ENCODE data around the gene CADM4.

The CADM4 gene

DNA sequence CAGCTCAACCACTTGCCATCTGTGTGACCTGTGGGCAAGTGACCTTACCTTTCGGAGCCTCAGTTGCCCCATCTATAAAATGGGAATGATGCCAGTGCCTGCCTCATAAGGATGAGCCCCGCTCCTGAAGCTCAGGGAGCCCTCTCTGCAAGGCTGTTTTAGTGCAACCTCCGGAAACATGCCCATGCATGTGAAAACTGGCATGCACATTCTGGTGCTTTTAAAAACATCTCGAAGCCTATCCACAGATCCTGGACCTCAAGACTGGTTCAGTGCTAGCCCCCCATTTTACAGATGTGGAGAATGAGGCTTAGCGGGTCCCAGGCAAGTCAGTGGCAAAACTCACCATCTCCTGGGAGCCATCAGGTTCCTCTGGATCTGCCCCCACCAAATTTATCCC, 5.6 kb downstream of the CADM4 start:
- no peak for DNase-seq (ENCODE audit: low spot score)

DNA sequence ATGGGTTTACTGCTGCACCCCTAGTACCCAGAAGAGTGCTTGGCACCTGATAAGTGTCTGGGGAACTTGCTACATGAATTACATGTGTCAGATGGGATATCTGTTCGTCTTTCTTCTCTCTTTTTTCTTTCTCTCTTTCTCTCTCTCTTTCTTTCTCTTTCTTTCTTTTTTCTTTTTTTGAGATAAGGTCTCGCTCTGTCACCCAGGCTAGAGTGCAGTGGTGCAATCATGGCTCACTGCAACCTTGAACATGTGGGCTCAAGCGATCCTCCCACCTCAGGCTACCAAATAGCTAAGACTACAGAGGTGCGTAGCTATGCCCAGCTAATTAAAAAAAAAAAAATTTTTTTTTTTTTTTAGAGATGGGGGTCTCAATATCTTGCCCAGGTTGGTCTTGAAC, 6.1 kb downstream of the CADM4 start:
- no peak for DNase-seq (ENCODE audit: low spot score)

- DNase-seq (ENCODE audit: low spot score): no peak
These were observed 8.2 kb downstream of the CADM4 start for GRCh38 chr19:43631491-43631890.

DNA sequence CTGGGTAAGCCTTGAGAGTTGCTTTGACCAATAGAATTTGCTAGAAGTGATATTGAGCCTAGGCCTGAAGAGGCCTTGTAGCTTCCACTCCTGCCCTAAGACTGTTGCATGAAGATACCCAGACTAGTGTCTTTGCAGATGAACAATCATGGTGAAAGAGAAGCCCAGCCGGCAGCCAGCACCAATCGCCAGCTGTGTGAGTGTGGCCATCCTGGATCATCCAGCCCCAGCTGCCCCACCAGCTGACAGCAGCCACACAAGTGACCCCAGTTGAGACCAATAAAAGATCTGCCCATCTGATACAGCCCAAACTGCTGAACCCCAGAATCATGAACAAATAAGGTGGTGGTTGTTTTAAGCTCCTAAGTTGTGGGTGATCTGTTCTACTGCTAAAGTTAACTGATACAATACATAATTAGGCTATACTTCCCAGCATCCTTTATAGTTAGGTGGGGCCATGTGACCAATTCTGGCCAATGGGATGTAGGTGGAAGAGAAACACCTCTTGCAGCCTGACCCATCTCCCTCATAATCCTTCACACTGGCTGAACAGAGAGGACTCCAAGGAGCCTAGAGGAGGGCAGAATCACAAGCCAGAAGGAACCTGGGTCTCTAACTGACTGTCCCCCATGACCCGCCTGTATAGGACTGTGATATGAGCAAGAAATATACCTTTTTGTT, 10.9 kb downstream of the CADM4 start:
- no peak for DNase-seq (ENCODE audit: low spot score)

DNA sequence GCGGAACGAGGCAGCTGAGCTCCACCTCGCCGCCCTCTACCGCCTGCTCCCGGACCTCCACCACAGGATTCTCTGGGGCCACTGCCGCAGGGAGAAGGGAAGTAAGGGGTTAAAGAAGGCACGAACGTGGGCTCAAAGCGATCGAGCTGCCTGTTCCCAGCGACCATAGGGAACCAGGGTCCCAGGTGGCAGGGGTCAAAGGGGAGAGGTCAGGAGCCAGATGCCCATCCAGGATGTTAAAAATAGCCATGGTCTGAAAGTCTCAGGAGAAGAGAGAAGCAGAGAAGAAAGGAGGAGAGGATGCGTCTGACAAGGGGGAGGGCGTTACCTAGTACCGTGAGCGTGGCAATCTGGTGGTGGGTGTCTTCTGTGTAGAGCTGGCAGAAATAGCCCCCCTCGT, 12.8 kb downstream of the CADM4 start:
- no peak for DNase-seq (ENCODE audit: low spot score)

- no peak for DNase-seq (ENCODE audit: low spot score)
These were observed 13.6 kb downstream of the CADM4 start for GRCh38 chr19:43625918-43626579.

- DNase-seq (ENCODE audit: low spot score): peak; percentile 84
These were observed 14.7 kb downstream of the CADM4 start for GRCh38 chr19:43624933-43625332.

DNA sequence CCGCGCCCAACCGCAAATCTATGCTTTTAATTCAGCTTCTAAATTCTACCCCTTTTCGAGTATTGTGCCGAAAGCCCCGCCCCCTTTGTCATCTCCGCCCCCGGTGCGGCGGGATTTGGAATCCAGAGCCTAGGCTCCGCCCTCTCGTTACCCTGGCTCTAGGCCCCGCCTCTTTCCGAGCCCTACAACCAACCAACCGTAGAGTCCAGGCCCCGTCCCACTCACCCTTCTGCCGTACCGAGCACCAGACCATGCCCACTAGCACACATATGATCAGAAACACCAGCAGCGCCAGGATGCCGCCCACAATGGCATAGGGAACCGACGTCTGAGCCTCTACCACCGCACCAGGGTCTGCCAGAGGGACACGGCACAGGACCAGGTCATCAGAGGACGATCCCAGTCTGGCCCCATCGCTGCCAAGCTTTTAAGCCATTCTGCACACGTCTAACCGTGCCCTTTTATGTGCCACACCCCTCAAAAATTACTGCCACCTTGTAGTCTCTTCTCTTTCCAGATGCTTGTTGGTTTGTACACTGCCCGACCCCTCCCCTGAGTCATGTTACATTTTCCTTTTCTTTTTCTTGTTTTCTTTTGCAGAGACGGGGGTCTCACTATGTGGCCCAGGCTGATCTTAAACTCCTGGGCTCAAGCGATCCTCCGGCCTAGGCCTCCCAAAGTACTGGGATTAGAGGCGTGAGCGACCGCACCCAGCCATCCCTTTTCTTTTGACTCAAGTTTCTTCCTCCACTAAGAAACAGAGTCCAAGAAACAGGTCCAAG, 15.6 kb downstream of the CADM4 start:
- DNase-seq (ENCODE audit: low spot score): no peak

GRCh38 chr19:43622956-43623355, 16.7 kb downstream of the CADM4 start:
- no peak for DNase-seq (ENCODE audit: low spot score)

DNA sequence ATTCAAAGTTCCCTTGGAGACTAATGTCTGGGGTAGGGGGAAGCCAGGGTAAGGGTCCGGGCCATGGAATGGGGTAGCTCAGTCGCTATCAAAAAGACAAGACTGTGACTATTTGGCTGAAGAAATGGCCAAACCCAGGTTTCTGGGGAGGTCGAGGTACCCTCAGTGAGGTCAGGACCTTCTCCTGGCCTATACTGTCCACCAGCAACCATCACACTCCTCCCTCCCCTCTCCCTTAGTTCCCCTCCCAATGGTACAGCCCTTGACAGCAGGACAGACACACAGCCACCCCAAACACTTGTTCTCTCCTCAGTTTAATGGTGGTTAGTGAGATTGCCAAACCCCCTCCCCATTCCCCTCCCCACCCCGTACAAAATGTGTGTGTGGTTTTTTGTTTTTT, 17.6 kb downstream of the CADM4 start:
- DNase-seq (ENCODE audit: low spot score): no peak

- no peak for DNase-seq (ENCODE audit: low spot score)
These were observed 19.3 kb downstream of the CADM4 start for GRCh38 chr19:43620061-43621001.

DNA sequence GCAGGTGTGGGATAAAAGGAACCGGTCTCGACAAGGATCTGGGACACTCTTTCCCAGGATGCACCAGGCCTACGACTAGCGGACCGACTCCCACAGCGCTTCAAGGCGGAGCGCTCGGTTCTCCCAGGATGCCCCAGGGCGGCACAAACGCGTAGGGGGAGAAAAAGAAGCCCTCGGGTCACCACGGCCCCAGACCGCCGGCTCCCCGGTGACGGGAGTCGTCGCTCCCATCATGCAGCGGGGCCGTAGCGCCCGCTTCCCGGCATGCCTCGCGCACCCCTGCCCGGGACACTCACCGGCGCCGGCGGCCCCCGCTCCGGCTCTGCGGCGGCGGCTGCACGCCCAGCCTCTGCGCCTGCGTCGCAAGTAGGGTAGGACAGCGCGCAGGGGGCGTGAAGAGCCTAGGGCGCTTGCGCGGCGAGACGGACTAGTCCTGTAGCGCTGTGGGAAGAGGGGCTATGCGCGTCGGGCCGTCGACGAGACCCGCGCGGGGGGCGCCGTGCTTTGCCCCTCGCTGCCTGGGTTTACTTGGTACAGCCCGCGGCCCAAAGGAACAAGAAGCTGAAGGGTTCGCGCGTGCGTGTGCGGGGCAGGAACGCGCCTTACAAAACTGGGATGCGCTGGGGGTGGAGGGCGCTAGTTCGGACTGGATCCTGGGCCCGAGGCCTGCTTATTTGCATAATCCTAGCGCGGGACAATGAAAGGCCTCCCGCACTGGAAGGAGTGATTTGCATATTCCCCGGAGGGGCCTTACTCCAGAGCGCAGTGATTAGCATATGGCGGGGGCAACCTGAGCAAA, 20.2 kb downstream of the CADM4 start, which contains the start of gene ZNF428:
ZNF428 (minus strand) TSS at position 368 of the 799 bp plus-strand sequence. CDS start 5,325 bp downstream, outside the sequence.
- peak; percentile 88 for DNase-seq (ENCODE audit: low spot score)

DNA sequence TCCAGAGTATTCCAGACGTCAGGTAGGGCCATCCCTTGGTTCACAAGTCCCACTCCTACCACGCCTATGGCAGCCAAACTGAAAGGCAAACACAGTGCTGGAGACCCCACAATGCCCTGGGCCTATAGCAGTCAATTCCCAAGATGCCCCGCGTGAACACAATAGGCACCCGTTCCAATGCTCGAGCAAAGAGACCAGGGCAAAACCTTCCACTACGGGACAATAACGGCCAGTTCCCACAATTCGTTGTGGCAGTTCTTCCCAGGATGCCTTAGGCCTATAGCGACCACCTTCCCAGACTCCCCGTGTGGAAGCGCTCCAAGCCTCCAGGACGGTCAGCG, 20.8 kb downstream of the CADM4 start:
- peak; percentile 34 for DNase-seq (ENCODE audit: low spot score)

- DNase-seq (ENCODE audit: low spot score): no peak
These were observed 22.7 kb downstream of the CADM4 start for GRCh38 chr19:43616954-43617353.

DNA sequence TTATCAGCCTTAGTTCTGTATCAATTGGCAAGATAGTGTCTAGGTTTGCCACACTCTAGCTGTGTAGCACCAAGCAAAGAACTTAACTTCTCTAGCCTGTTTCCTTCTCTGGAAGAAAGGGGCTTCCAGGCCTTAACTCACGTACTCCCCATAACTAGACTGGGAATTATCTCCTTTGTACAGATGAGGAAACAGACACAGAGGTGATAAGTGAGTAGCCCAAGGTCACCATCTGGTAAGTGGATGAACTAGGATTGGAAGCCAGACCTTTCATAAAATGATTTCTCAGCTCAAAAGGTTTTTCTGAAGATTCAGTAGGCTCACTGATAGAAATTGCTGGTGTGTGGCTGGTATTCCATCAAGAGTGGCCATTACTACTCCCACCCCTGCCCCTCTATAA, 23.3 kb downstream of the CADM4 start:
- no peak for DNase-seq (ENCODE audit: low spot score)

- no peak for DNase-seq (ENCODE audit: low spot score)
These were observed 27.3 kb downstream of the CADM4 start for GRCh38 chr19:43612374-43612773.

GRCh38 chr19:43611788-43612187, 27.9 kb downstream of the CADM4 start, which contains the start of gene SRRM5:
Gene SRRM5, plus strand, starts transcription at chr19:43612088. Its CDS starts 34 bp downstream, at chr19:43612122.
- no peak for DNase-seq (ENCODE audit: low spot score)

GRCh38 chr19:43610493-43610892, 29.2 kb downstream of the CADM4 start:
- no peak for DNase-seq (ENCODE audit: low spot score)

- DNase-seq (ENCODE audit: low spot score): no peak
These were observed 29.8 kb downstream of the CADM4 start for GRCh38 chr19:43609872-43610271.

DNA sequence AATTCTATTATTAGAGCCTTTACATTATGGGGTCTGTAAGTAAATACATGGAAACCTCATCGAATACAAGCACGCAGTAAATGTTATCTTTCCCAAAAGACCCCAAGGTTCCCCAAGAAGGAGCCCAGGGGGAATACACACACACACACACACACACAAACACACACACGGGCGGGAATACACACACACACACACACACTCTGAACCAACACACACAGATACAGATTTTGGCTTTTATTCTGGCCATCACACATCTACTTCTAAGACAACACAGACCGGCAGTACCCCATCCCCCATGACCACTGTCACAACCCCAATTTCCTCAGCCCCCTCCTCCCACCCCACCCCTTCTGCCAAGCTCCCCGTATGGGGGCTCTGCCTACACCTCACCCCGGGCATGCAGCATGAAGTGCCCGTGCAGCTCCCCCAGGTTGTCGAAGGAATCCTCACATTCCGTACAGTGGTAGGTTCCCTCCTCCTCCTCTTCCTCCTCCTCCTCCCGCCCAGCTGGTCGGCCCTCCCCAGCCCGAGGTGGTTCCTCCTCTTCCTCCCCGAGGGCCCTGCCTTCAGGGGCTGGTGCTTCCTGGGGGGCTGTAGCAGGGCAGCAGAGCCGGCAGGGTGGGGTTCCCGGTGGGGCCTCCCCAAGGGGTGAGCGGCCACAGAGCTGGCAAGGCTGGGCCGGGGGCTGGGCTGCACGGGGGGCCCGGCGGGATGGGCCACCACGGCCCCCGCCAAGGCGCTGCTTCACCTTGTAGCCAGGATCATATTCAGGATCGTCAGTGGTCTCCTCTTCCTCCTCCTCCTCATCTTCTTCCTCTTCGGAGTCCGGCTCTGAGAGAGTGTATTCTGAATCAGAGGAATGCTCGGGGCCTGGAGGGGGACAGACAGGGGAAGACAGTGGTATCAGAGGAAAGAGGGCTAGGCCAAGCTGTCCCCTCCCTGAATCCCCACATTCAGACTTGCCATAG, 32.1 kb downstream of the CADM4 start:
- DNase-seq (ENCODE audit: low spot score): no peak

Measured in CD4-positive, alpha-beta T cell treated with Interleukin-2 at 100 ng/mL for 4 hours (primary cell).